PFSK-1 (cell line): ENCODE measurements around the gene CT47B1.

Source experiments
- FOXP2 ChIP-seq: optimal IDR thresholded peaks from 2 replicates; pipeline ENCODE3; 2011; ENCODE audit warnings: borderline replicate concordance, control low read depth, inconsistent platforms; ENCODE audit not compliant: insufficient read depth; ENCODE audit errors: extremely low read length, extremely low read depth
- POLR2AphosphoS5 ChIP-seq: IDR thresholded peaks from 2 replicates; pipeline ENCODE4 v1.6.1; 2012; ENCODE audit warnings: low read depth, mild to moderate bottlenecking, control low read depth, low read length, moderate library complexity
- REST ChIP-seq, 2 experiments: IDR thresholded peaks; 2 replicates each; pipeline versions ENCODE4 v1.6.1 to v1.8.0; 2011 to 2012; ENCODE audit warnings: low read depth in 2 of 2, low read length in 2 of 2, control low read depth in 1 of 2, inconsistent platforms in 1 of 2, mild to moderate bottlenecking in 1 of 2, moderate library complexity in 1 of 2; ENCODE audit not compliant: insufficient read depth in 1 of 2
- SIN3A ChIP-seq: IDR thresholded peaks from 2 replicates; pipeline ENCODE4 v1.6.1; 2012; ENCODE audit warnings: mild to moderate bottlenecking, low read length, moderate library complexity, borderline replicate concordance; ENCODE audit not compliant: insufficient read depth
- TAF1 ChIP-seq: IDR thresholded peaks from 2 replicates; pipeline ENCODE4 v1.6.1; 2012; ENCODE audit warnings: low read length, control low read depth, borderline replicate concordance; ENCODE audit not compliant: insufficient read depth

CT47B1 gene

GRCh38 chrX:120825146-120825545, 50.5 kb downstream of the CT47B1 start:
- no peak for TF ChIP-seq FOXP2
- no peak for TF ChIP-seq SIN3A
- no peak for TF ChIP-seq REST (IDR thresholded peaks at IDR 0.05; ENCODE audit: insufficient read depth in 1 of 2, low read depth in 2 of 2, low read length in 2 of 2)
- no peak for TF ChIP-seq TAF1
- no peak for TF ChIP-seq POLR2AphosphoS5

DNA sequence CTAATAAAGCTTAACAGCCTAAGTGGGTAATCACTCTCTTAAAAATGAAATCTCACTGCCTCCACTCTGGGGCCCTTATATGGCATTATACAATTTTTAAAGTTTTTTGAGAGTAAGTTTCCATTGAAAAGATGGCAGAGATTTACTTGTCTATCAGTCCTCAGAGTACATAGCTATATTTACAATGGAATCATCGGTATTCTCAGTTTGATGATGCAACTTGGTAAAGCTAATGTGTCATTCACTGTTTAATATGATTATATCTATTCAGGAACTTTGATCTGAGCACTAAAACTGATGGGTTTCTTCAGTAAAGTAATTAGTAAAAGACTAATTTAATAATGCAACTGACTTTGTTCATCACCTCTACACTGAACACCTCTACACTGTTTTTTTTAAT, 51.6 kb downstream of the CT47B1 start:
- TF ChIP-seq TAF1, result no peak
- no peak for TF ChIP-seq FOXP2
- no peak for TF ChIP-seq POLR2AphosphoS5
- TF ChIP-seq SIN3A, result no peak
- no peak for TF ChIP-seq REST (IDR thresholded peaks at IDR 0.05; ENCODE audit: insufficient read depth in 1 of 2, low read depth in 2 of 2, low read length in 2 of 2)

- TF ChIP-seq POLR2AphosphoS5 (no peak), FOXP2 (no peak), SIN3A (no peak), TAF1 (no peak), REST (IDR thresholded peaks at IDR 0.05; ENCODE audit: insufficient read depth in 1 of 2, low read depth in 2 of 2, low read length in 2 of 2) (no peak)
Observed at GRCh38 chrX:120823556-120823955, 52.1 kb downstream of the CT47B1 start.
